Ovary (tissue), 9 donors: ENCODE measurements around the gene ATN1. TPM values are rescaled to one million over a fixed set of nuclear protein-coding genes. Genes with fewer than 3 reads are reported as not detected.

ENCODE experiments used
- DNase-seq, 5 donors: peaks; one replicate each; pipeline ENCODE4 v3.0.0-alpha.2; 2019 to 2020
- H3K27ac ChIP-seq, 2 donors: fragments of 200-600 bp; one replicate each; pipeline versions ENCODE4 v1.5.1 to v1.8.0; 2019 to 2022
- H3K27me3 ChIP-seq: fragments of 200-600 bp; one replicate; pipeline ENCODE4 v1.8.0; 2022
- H3K36me3 ChIP-seq: fragments of 200-600 bp; sonication (generic); one replicate; pipeline ENCODE4 v1.5.1; 2019
- H3K4me1 ChIP-seq: one replicate; pipeline ENCODE4 v1.8.1; 2013; ENCODE audit warnings: mild to moderate bottlenecking, moderate library complexity; ENCODE audit not compliant: insufficient read depth
- H3K4me3 ChIP-seq: fragments of 200-600 bp; sonication (generic); one replicate; pipeline ENCODE4 v1.5.1; 2017
- H3K9me3 ChIP-seq, 2 donors: fragments of 200-600 bp in 1 of 2; sonication (generic) in 1 of 2; one replicate each; pipeline versions ENCODE4 v1.5.1 to v1.8.1; 2013 to 2019; ENCODE audit warnings: mild to moderate bottlenecking in 1 of 2, moderate library complexity in 1 of 2
- CTCF ChIP-seq, 3 donors: fragments of 450-650 bp in 2 of 3; fragments of 200-600 bp in 1 of 3; IDR thresholded peaks; one replicate each; pipeline versions ENCODE4 v1.5.1 to v1.8.0; 2016 to 2022; ENCODE audit warnings: antibody characterized with exemption in 3 of 3, mild to moderate bottlenecking in 1 of 3
- EP300 ChIP-seq: sonication (generic); formaldehyde crosslinking; IDR thresholded peaks from one replicate; pipeline ENCODE4 v1.6.1; 2017; ENCODE audit warnings: antibody characterized with exemption
- POLR2A ChIP-seq: fragments of 450-650 bp; IDR thresholded peaks from one replicate; pipeline ENCODE4 v1.6.1; 2017; ENCODE audit warnings: antibody characterized with exemption, mild to moderate bottlenecking, moderate library complexity
- WGBS, 3 donors: extraction: QIAGEN DNeasy Blood & Tissue Kit in 1 of 3; methylation state at CpG; one replicate each; pipeline versions ENCODE4 v1.1.5 to v1.1.7; 2013 to 2017; 5-methylcytosine and 5-hydroxymethylcytosine counted together
- intact Hi-C, 4 donors: fragments of 100-400 bp; cut with DNase I; formaldehyde crosslinking; loops; one replicate each; pipeline versions ENCODE4 v1.11.0 to v1.15.1; 2022 to 2023
- polyA plus RNA-seq, 2 donors: library from polyadenylated mRNA; stranded (reverse); fragments of 200-250 nt in 1 of 2; fragments of 350-450 nt in 1 of 2; fragmentation: Illumina TruSeq in 1 of 2; extraction: RNeasy Lipid Tissue Mini Kit (QIAGEN cat#74804) in 1 of 2; gene quantifications; one replicate each; pipeline ENCODE4 v1.2.3, GENCODE V29; 2013 to 2014
- total RNA-seq, 7 donors: library from RNA; depleted of rRNA in 2 of 7; stranded (reverse); fragments of >200 nt in 2 of 7; fragmentation: NEBNext Ultra II Directional in 3 of 7; extraction: Animal tissue kit (Norgen Biotek cat#: 25700) in 3 of 7; gene quantifications; one replicate each; pipeline versions ENCODE4 v1.1.0 to v1.2.4, GENCODE V29; 2016 to 2023
- donor health status: DM: no; HTN: no; CAD: no; lungs with moderate emphysema.
- donor health status: DM: no; HTN: no; CAD: no.
- donor health status: Bipolar disorder and iron deficiency.
- donor health status: DM: yes; HTN: yes; CAD: no.
- donor health status: DM: no; HTN: no; CAD: no.
- donor health status: DM: yes; HTN: yes; CAD: no.

Gene ATN1
- total and polyA plus RNA-seq, 9 donors, result 41.6 to 324 (median 197) TPM

DNA sequence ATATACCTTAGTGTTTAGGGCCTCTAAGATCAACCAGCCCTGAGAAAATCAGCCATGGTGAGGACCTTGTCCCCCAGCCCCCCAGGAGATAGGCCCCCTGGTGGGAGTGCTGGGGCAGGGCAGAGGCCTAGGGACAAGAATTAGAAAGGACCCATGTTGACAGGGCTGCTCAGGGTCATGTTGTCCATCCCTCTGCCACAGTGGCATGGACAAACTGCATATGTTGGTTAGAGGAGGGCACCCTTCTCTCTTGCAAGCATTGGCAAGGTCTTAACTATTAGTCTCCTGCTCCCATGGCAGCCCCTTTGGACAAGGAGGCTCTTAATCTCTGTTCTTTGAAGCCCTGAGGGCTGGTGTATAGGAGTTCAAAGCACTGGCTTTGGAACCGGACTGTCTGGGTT is 22.6 kb downstream of the ATN1 start:
- H3K27ac ChIP-seq, result no peak overlapping the region
- peaks cover 8% of the 10 kb centered on the region for H3K4me1 ChIP-seq
- H3K36me3 ChIP-seq, result no peaks in the 10 kb centered on the region
- 84 to 94% (median 90%) methylated on average over 1 of the region's 1 CpG for WGBS, 3 donors
- intact Hi-C loops, result no loop called here
- H3K9me3 ChIP-seq, result no peaks in the 10 kb centered on the region
- no peaks in the 10 kb centered on the region for H3K27me3 ChIP-seq
- H3K4me3 ChIP-seq, result no peak overlapping the region
- peak in 1 of 5 donors; percentile 19 for DNase-seq
- TF ChIP-seq POLR2A, result no peak
- no peak for TF ChIP-seq EP300
- no peak for TF ChIP-seq CTCF (IDR thresholded peaks at IDR 0.05)

- 84 to 91% (median 86%) methylated on average over 25 of the region's 25 CpGs for WGBS, 3 donors
- no peak for TF ChIP-seq POLR2A
- no peak for TF ChIP-seq CTCF (IDR thresholded peaks at IDR 0.05)
- no peak for TF ChIP-seq EP300
- peaks cover 4% of the 10 kb centered on the region for H3K4me1 ChIP-seq
- H3K27ac ChIP-seq, result no peak within 1 kb of the TSS
- intact Hi-C loops, result no loop called here
- DNase-seq, result peak in 1 of 5 donors; percentile 45
- H3K27me3 ChIP-seq, result no peaks in the 10 kb centered on the region
- H3K4me3 ChIP-seq, result peak within 1 kb of the TSS; percentile 4
- H3K9me3 ChIP-seq, result no peaks in the 10 kb centered on the region
- no peaks in the 10 kb centered on the region for H3K36me3 ChIP-seq
Observed at GRCh38 chr12:6950811-6951540, 23.2 kb downstream of the ATN1 start, which contains the start of gene PTPN6. PTPN6 (plus strand) TSS chr12:6951356; CDS start chr12:6951513, 157 bp downstream.

DNA sequence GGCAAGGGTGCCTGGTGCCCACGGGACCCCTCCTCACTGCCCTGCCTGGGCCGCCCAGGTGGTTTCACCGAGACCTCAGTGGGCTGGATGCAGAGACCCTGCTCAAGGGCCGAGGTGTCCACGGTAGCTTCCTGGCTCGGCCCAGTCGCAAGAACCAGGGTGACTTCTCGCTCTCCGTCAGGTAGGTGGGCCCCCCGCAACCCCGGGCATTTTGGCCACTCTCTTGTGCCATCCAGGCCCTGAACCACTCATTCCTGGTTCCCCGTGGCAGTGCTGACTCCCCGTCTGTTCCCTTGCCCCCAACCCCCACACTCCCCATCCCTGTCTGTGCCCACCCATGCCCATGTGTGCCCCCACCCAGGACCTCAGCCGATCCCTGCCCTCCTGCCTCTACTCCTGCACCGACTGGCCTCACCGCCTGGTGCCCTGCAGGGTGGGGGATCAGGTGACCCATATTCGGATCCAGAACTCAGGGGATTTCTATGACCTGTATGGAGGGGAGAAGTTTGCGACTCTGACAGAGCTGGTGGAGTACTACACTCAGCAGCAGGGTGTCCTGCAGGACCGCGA is 23.9 kb downstream of the ATN1 start:
- Histone ChIP-seq H3K36me3 (no peaks in the 10 kb centered on the region), H3K4me1 (no peaks in the 10 kb centered on the region), H3K4me3 (peak overlapping the region; percentile 4), H3K27ac (no peak overlapping the region), H3K27me3 (no peaks in the 10 kb centered on the region), H3K9me3 (no peaks in the 10 kb centered on the region)
- DNase-seq, result peak in 1 of 5 donors; percentile 33
- TF ChIP-seq CTCF (IDR thresholded peaks at IDR 0.05), result no peak
- no peak for TF ChIP-seq EP300
- TF ChIP-seq POLR2A, result no peak
- intact Hi-C loops, result no loop called here
- WGBS, 3 donors, result 87 to 91% (median 88%) methylated on average over 20 of the region's 20 CpGs

DNA sequence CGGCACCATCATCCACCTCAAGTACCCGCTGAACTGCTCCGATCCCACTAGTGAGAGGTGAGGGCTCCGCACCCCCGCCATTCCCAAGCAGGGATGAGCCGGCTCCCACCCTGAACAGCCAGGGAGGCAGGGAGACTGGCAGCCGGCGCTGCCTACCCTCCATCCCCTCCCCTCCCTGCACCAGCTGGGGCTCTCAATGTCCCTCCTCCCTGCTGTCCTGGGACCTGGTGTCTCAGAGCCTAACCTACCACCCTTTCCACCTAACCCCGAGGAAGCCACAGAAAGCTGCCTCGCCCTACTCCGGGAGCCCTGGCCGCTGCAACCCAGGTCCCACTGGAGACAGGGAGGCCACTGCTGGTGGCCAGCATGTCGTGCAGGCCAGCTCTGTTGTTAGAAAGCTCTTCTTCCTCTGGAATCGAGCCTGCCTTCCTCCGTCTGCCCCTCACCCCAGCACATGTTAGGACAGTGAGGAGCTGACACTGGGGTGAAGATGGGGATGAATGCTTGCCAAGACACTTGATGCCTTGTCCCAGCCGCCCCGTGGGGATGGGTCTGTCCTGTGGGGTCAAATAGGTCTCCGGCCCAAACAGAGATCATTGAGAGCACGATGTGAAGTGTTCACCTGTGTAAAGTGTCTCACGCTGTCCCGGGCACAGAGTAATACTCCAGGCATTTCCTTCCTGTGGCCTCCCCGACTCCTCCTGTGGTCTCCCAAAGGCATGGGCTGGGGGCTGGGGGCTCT is 24.5 kb downstream of the ATN1 start:
- Histone ChIP-seq H3K9me3 (no peaks in the 10 kb centered on the region), H3K4me3 (no peak overlapping the region), H3K27me3 (no peaks in the 10 kb centered on the region), H3K4me1 (no peaks in the 10 kb centered on the region), H3K27ac (no peak overlapping the region), H3K36me3 (no peaks in the 10 kb centered on the region)
- TF ChIP-seq CTCF (IDR thresholded peaks at IDR 0.05) (no peak), EP300 (no peak), POLR2A (no peak)
- 76 to 82% (median 76%) methylated on average over 22 of the region's 22 CpGs for WGBS, 3 donors
- DNase-seq, result peak in 1 of 5 donors; percentile 34
- intact Hi-C loops, result no loop called here
